HepG2 (cell line): ENCODE results near the gene HNRNPR. TPM values are rescaled to one million over a fixed set of nuclear protein-coding genes. Genes with fewer than 3 reads are reported as not detected.

Experiments used
- ATAC-seq: fragments of 200-7000 bp; cut with Tn5 transposase; 3 replicates; pipeline ENCODE4 v1.9.1; 2020; ENCODE audit warnings: mild to moderate bottlenecking, moderate library complexity
- BruUV-seq: library from RNA; stranded (reverse); fragments of 400-500 nt; replicated peaks from 2 replicates; lab custom pipeline; 2021; lab: Mats Ljungman, UMichigan
- CTCF ChIA-PET: fragments of 300-600 bp; formaldehyde crosslinking; extraction: SDS; loops from one replicate; lab custom pipeline; 2021; ENCODE audit warnings: low total read pairs, inconsistent platforms, low intra/inter-chr PET ratio; lab: Yijun Ruan, JAX
- POLR2A ChIA-PET: fragments of 350-600 bp; sonication (Branson Sonifier 250); formaldehyde crosslinking; loops from one replicate; lab custom pipeline; 2020; ENCODE audit warnings: antibody characterized with exemption, inconsistent platforms; lab: Yijun Ruan, JAX
- DNase-seq: peaks from one replicate; pipeline ENCODE4 v3.0.0-alpha.2; 2015; ENCODE audit warnings: low spot score
- FAIRE-seq: peaks from 3 replicates; lab custom pipeline; 2011; peaks lifted over from hg19 to GRCh38; lab: Jason Lieb, UNC
- H2AFZ ChIP-seq: one replicate; pipeline ENCODE4 v1.6.1; 2011; ENCODE audit warnings: low read length, inconsistent platforms
- H3K27ac ChIP-seq: fragments of 300-600 bp; 3 replicates; pipeline ENCODE4 v1.8.0; 2011; ENCODE audit warnings: mixed run types, mild to moderate bottlenecking, mixed read lengths, low read length, inconsistent platforms; ENCODE audit not compliant: insufficient read depth; ENCODE audit errors: extremely low read length
- H3K27me3 ChIP-seq, 2 experiments: fragments of 200-600 bp in 1 of 2; 2 replicates in 1 of 2; 3 replicates in 1 of 2; pipeline versions ENCODE4 v1.6.0 to v1.8.0; 2011; ENCODE audit warnings: low read length in 2 of 2, mild to moderate bottlenecking in 2 of 2, moderate library complexity in 2 of 2, inconsistent platforms in 1 of 2; ENCODE audit not compliant: insufficient read depth in 2 of 2, control insufficient read depth in 1 of 2
- H3K36me3 ChIP-seq, 2 experiments: fragments of 200-600 bp in 1 of 2; replicated peaks in 1 of 2; 2 replicates in 1 of 2; 3 replicates in 1 of 2; pipeline versions ENCODE4 v1.5.1 to v1.8.0; 2011; ENCODE audit warnings: low read length in 2 of 2, inconsistent platforms in 1 of 2; ENCODE audit not compliant: insufficient read depth in 2 of 2, control insufficient read depth in 1 of 2
- H3K4me1 ChIP-seq: 2 replicates; pipeline ENCODE4 v1.5.1; 2012; ENCODE audit warnings: low read length, inconsistent platforms; ENCODE audit not compliant: insufficient read depth
- H3K4me2 ChIP-seq: 2 replicates; pipeline ENCODE4 v1.6.0; 2011; ENCODE audit warnings: low read depth, low read length, inconsistent platforms
- H3K4me3 ChIP-seq, 3 experiments: fragments of 200-600 bp in 1 of 3; sonication (generic), shearing (Covaris generic) in 1 of 3; replicated peaks in 1 of 3; 2 replicates each; pipeline ENCODE4 v1.5.1; 2011 to 2016; ENCODE audit warnings: low read length in 3 of 3, inconsistent platforms in 2 of 3, low read depth in 2 of 3, mild to moderate bottlenecking in 2 of 3, control low read depth in 1 of 3, mixed read lengths in 1 of 3; ENCODE audit not compliant: insufficient read depth in 1 of 3
- H3K79me2 ChIP-seq: one replicate; pipeline ENCODE4 v1.6.1; 2011; ENCODE audit warnings: low read length, inconsistent platforms; ENCODE audit not compliant: insufficient read depth
- H3K9ac ChIP-seq: 2 replicates; pipeline ENCODE4 v1.6.0; 2011; ENCODE audit warnings: mild to moderate bottlenecking, low read depth, low read length, inconsistent platforms; ENCODE audit not compliant: insufficient read depth
- H3K9me3 ChIP-seq: 2 replicates; pipeline ENCODE4 v1.5.1; 2012; ENCODE audit warnings: mild to moderate bottlenecking, low read length
- H4K20me1 ChIP-seq: 2 replicates; pipeline ENCODE4 v1.6.0; 2011; ENCODE audit warnings: inconsistent platforms, mild to moderate bottlenecking, low read length, moderate library complexity; ENCODE audit not compliant: insufficient read depth
- HOXA5 ChIP-seq: sonication (generic); formaldehyde crosslinking; IDR thresholded peaks from 2 replicates; pipeline ENCODE4 v1.4.0; 2020; ENCODE audit warnings: missing genetic modification reagents
- SMARCC2 ChIP-seq: fragments of 450-650 bp; IDR thresholded peaks from 2 replicates; pipeline ENCODE4 v1.6.1; 2017; ENCODE audit warnings: antibody characterized with exemption, mild to moderate bottlenecking
- ZC3H13 ChIP-seq: sonication (generic); formaldehyde crosslinking; IDR thresholded peaks from 2 replicates; pipeline ENCODE4 v1.8.1; 2023; ENCODE audit warnings: mild to moderate bottlenecking, missing genetic modification reagents, moderate library complexity
- WGBS: methylation state at CpG from one replicate; pipeline ENCODE4 v1.1.6; 2017; ENCODE audit warnings: low lambda C conversion rate; 5-methylcytosine and 5-hydroxymethylcytosine counted together
- in situ Hi-C: cut with HindIII; loops from 2 replicates; pipeline ENCODE4 v1.10.0; 2017; ENCODE audit warnings: low pct_unique_long_range_greater_than_20kb; ENCODE audit not compliant: extremely low pct_ligation_motif_present
- intact Hi-C: fragments of 100-400 bp; cut with micrococcal nuclease; formaldehyde crosslinking; loops from one replicate; pipeline ENCODE4 v1.10.0; 2022; ENCODE audit not compliant: unreplicated experiment
- polyA plus RNA-seq, 8 experiments: library from polyadenylated mRNA; depleted of rRNA in 3 of 8; stranded (reverse) in 7 of 8; unstranded in 1 of 8; fragments of >200 nt; fragmentation: Illumina TruSeq in 4 of 8; extraction: Trizol in 4 of 8; gene quantifications; 2 replicates each; pipeline versions ENCODE4 v1.2.1 to v1.2.3, GENCODE V29; 2011 to 2016; ENCODE audit warnings: low read depth in 4 of 8, missing spikeins in 1 of 8, mixed read lengths in 1 of 8; ENCODE audit not compliant: insufficient read depth in 1 of 8
- total RNA-seq, 5 experiments: library from RNA; depleted of rRNA; stranded (reverse); fragments of >200 nt; fragmentation: Illumina TruSeq; extraction: Trizol; gene quantifications; 2 replicates each; pipeline ENCODE4 v1.2.3, GENCODE V29; 2016; ENCODE audit warnings: low read depth in 1 of 5
- TF ChIP-seq, protein P1 (sequence below): sonication (generic); formaldehyde crosslinking; IDR thresholded peaks from 2 replicates; pipeline ENCODE4 v1.4.0; 2020; ENCODE audit warnings: missing genetic modification reagents, mild to moderate bottlenecking, borderline replicate concordance
- TF ChIP-seq, protein P2 (sequence below): IDR thresholded peaks from 2 replicates; pipeline ENCODE4 v1.6.1; 2016; ENCODE audit warnings: low read depth, borderline replicate concordance

HNRNPR gene
- total and polyA plus RNA-seq, 2 of the 13 experiments (the other 11 are each of a cell fraction or from before 2014, with no cell fraction given): 133 to 216 TPM

DNA sequence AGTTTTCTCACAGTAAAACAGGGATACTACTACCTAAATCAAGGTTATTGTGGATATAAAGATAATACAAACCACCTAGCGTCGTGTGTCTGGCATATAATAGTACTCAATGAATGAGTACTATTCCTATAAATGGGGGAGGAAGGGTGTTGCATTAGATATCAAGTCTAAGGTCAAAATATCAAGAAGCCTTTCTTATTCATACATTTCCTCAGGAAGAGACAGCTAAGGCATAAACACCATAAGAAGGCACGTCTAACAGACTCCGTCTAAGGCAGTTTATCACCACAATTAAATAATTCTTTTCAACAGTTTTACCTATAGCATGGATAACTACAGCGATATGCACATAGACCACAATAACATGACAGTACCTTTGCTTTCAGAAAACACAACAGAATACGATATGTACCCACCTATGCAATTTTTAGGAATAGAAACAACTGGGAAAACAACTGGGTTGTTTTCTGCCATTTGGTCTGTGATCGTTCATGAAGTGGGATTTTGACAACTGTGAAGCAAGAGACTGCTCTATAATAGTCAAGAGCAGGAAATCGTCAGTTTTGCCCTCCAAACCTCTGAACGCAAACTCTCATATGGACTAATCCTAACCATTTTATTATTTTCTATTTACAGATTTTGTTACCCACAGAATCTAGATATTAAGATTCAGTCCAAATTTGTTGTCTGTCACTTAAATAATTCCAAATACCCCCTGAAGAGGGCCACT, 53.1 kb downstream of the HNRNPR start (continued):
- TF ChIP-seq ZC3H13 (CRISPR knock-in tag) (no peak), SMARCC2 (no peak)
- TF ChIP-seq, protein P1, sequence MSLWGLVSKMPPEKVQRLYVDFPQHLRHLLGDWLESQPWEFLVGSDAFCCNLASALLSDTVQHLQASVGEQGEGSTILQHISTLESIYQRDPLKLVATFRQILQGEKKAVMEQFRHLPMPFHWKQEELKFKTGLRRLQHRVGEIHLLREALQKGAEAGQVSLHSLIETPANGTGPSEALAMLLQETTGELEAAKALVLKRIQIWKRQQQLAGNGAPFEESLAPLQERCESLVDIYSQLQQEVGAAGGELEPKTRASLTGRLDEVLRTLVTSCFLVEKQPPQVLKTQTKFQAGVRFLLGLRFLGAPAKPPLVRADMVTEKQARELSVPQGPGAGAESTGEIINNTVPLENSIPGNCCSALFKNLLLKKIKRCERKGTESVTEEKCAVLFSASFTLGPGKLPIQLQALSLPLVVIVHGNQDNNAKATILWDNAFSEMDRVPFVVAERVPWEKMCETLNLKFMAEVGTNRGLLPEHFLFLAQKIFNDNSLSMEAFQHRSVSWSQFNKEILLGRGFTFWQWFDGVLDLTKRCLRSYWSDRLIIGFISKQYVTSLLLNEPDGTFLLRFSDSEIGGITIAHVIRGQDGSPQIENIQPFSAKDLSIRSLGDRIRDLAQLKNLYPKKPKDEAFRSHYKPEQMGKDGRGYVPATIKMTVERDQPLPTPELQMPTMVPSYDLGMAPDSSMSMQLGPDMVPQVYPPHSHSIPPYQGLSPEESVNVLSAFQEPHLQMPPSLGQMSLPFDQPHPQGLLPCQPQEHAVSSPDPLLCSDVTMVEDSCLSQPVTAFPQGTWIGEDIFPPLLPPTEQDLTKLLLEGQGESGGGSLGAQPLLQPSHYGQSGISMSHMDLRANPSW (CRISPR knock-in tag): no peak
- TF ChIP-seq, protein P2, sequence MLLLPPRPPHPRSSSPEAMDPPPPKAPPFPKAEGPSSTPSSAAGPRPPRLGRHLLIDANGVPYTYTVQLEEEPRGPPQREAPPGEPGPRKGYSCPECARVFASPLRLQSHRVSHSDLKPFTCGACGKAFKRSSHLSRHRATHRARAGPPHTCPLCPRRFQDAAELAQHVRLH (CRISPR knock-in tag): no peak
- TF ChIP-seq, all 625 proteins: peak for 0

DNA sequence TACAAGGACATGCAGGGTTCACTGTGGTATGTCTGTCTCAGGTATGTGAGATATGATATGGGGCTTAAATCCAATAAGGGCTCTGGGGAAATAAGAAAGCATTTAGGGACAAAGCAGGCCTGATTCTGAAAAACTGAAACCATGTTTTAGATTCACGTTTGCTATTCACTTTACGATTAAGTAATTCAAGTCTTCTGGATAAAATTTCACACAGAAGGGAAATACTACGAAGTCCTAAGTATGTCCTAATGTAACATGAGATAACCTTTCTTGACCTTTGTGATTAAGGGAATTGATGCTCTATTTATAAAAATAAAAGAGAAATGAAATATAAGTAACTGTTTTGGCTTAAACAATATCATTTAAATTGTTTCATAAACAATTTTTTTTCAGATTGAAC, 55.4 kb downstream of the HNRNPR start:
- BruUV-seq: no TSS peak
- WGBS: 96% methylated on average over 3 of the region's 3 CpGs
- ATAC-seq (no peak), DNase-seq (no peak), FAIRE-seq (no peak)
- CTCF ChIA-PET: no interaction called here
- Histone ChIP-seq H3K79me2 (no peaks in the 10 kb centered on the region), H3K9me3 (no peaks in the 10 kb centered on the region), H3K9ac (no peak overlapping the region), H3K4me1 (peaks cover 8% of the 10 kb centered on the region), H3K27me3 (no peaks in the 10 kb centered on the region), H3K27ac (no peak overlapping the region), H3K36me3 (peaks cover 2 to 27% of the 10 kb centered on the region in 2 experiments; a peak in 4 of 5 replicates), H2AFZ (no peak overlapping the region), H3K4me3 (no peak overlapping the region), H3K4me2 (no peak overlapping the region), H4K20me1 (no peaks in the 10 kb centered on the region)
- POLR2A ChIA-PET: no interaction called here
- intact Hi-C loops: no loop called here
- TF ChIP-seq HOXA5 (CRISPR knock-in tag): no peak
- in situ Hi-C loops: no loop called here
